H1 (cell line): ENCODE results near the gene SLC9A3. TPM values are rescaled to one million over a fixed set of nuclear protein-coding genes. Genes with fewer than 3 reads are reported as not detected.

ENCODE experiments used
- CBX5 ChIP-seq: fragments of 300-800, 300-1000 bp; sonication (generic); IDR thresholded peaks from 2 replicates; pipeline ENCODE4 v1.7.1; 2016; ENCODE audit warnings: antibody characterized with exemption, low read length, low read depth
- CBX8 ChIP-seq: fragments of 300-800, 300-1000 bp; sonication (generic); IDR thresholded peaks from 2 replicates; pipeline ENCODE4 v1.7.1; 2016; ENCODE audit warnings: low read depth, low read length, borderline replicate concordance
- SUZ12 ChIP-seq: fragments of 200-600 bp; sonication (generic); IDR thresholded peaks from 2 replicates; pipeline ENCODE4 v1.6.1; 2012; ENCODE audit warnings: mild to moderate bottlenecking, inconsistent platforms, low read length, moderate library complexity, mixed read lengths
- polyA plus RNA-seq, 7 experiments: library from polyadenylated mRNA; depleted of rRNA in 3 of 7; stranded (reverse) in 5 of 7; unstranded in 2 of 7; fragments of >200 nt in 5 of 7; fragments of 200-250 nt in 2 of 7; gene quantifications; 1 replicate in 5 of 7; 2 replicates in 1 of 7; 4 replicates in 1 of 7; pipeline versions ENCODE4 v1.2.1 to v1.2.3, GENCODE V29; 2011 to 2013; ENCODE audit warnings: missing spikeins in 2 of 7, mixed read lengths in 2 of 7
- total RNA-seq: library from RNA; stranded (reverse); fragmentation: NEBNext Ultra II Directional; extraction: Animal tissue kit (Norgen Biotek cat#: 25700); gene quantifications from 2 replicates; pipeline ENCODE4 v1.2.1, GENCODE V29; 2021

Gene SLC9A3
- total and polyA plus RNA-seq, 2 of the 8 experiments (the other 6 are each of a cell fraction or from before 2014, with no cell fraction given) = 0.95 to 1.0 TPM

DNA sequence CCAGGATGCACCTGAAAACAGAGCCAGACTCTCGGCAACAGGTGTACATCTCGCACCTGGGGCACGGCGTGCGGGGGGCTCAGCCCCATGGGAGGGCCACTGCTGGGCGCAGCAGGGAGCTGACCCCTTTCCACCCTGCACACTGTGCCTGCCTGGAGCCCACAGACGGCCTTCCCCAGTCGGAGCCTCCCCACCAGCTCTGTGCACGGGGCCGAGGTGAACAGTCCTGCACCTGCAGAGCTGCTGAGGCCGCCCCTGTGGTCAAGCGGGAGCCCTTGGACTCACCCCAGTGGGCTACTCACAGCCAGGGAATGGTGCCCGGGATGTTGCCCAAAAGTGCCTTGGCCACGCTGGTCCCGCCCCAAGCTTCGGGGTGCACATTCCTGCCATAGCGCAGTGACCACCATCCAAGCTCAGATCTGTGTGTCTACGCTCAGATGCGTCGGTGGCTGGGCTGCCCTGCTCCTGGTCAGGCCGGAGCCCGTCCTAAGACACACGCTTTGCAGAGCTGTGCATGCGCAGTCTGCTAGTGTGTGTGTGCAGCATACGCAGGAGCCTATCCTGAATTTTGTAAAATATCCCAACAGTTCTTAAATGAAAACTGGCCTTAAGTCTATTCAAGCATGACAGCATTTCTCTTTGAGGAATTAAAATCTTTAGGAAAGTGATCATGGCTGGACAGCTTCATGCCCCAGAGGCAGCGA, 89.7 kb downstream of the SLC9A3 start (continued):
- TF ChIP-seq CBX5 (no peak), CBX8 (no peak), SUZ12 (no peak)
